ENCODE data around the gene PKIG. TPM values are rescaled to one million over a fixed set of nuclear protein-coding genes. Genes with fewer than 3 reads are reported as not detected.
"Not testable (repeated sequence)": the region's sequence is repeated elsewhere in the genome, so short reads cannot be mapped to it uniquely, and the experiment has no call there.

Gene PKIG
- total RNA-seq, 2 experiments from 2014 or later = 4.5 to 4.6 TPM

- ChIA-PET POLR2A (no interaction called here), CTCF (interaction anchor here (0.6 to 3.3 kb wide), 4 partner anchors 12 to 441 kb away, joined by 3 to 20 read pairs (median 4); partner anchors contain the start of gene OSER1)
- H3K4me3 Mint-ChIP-seq = peak overlapping the region; percentile 78
- no peaks in the 10 kb centered on the region for H3K27me3 Mint-ChIP-seq
- peaks cover 2% of the 10 kb centered on the region for H3K9me3 Mint-ChIP-seq (ENCODE audit: low read depth)
- H3K4me1 Mint-ChIP-seq = peaks cover 55% of the 10 kb centered on the region
- ATAC-seq (no peak), DNase-seq (no peak)
- peaks cover 3% of the 10 kb centered on the region for H3K36me3 Mint-ChIP-seq (ENCODE audit: low read depth)
- no peak overlapping the region for H3K27ac Mint-ChIP-seq
- intact Hi-C loops (cut with DNase I, micrococcal nuclease) = loop anchor here in 1 of 2 experiments (1.0 to 5.0 kb wide), 4 partner anchors 129 to 441 kb away; partner anchors contain the start of genes FITM2, OSER1, SERINC3 and TTPAL
These were observed 69.0 kb downstream of the PKIG start for GRCh38 chr20:44651434-44651683.

GRCh38 chr20:44651684-44652423 lies 69.5 kb downstream of the PKIG start, which contains the start of gene ADA:
ADA (minus strand) TSS chr20:44651699; CDS start chr20:44651607, 92 bp downstream.
- H3K36me3 Mint-ChIP-seq (ENCODE audit: low read depth) = peaks cover 3% of the 10 kb centered on the region
- intact Hi-C loops (cut with DNase I, micrococcal nuclease) = loop anchor here in 1 of 2 experiments (1.0 to 5.0 kb wide), 5 partner anchors 130 to 441 kb away; partner anchors contain the start of genes FITM2, OSER1, SERINC3 and TTPAL
- peaks cover 50% of the 10 kb centered on the region for H3K4me1 Mint-ChIP-seq
- no peaks in the 10 kb centered on the region for H3K27me3 Mint-ChIP-seq
- peak within 1 kb of the TSS; percentile 78 for H3K4me3 Mint-ChIP-seq
- POLR2A ChIA-PET = no interaction called here
- H3K9me3 Mint-ChIP-seq (ENCODE audit: low read depth) = peaks cover 2% of the 10 kb centered on the region
- DNase-seq = peak; percentile 65
- peak; percentile 48 for ATAC-seq
- peak within 1 kb of the TSS; percentile 89 for H3K27ac Mint-ChIP-seq
- CTCF ChIA-PET = interaction anchor here (1.1 to 3.3 kb wide), 3 partner anchors 12 to 441 kb away, joined by 3 to 20 read pairs (median 4); partner anchors contain the start of gene OSER1

GRCh38 chr20:44653546-44653945 lies 71.2 kb downstream of the PKIG start:
- POLR2A ChIA-PET = no interaction called here
- Mint-ChIP-seq H3K27ac (no peak overlapping the region), H3K36me3 (ENCODE audit: low read depth) (peaks cover 3% of the 10 kb centered on the region), H3K27me3 (no peaks in the 10 kb centered on the region), H3K9me3 (ENCODE audit: low read depth) (peaks cover 2% of the 10 kb centered on the region), H3K4me3 (peak overlapping the region; percentile 78), H3K4me1 (peaks cover 34% of the 10 kb centered on the region)
- no peak for ATAC-seq
- intact Hi-C loops (cut with DNase I, micrococcal nuclease) = loop anchor here in 1 of 2 experiments (2.0 to 5.0 kb wide), 2 partner anchors 317 to 341 kb away; partner anchors contain the start of gene FITM2
- no peak for DNase-seq
- CTCF ChIA-PET = interaction anchor here (0.6 to 1.2 kb wide), 4 partner anchors 10 to 438 kb away, joined by 3 to 7 read pairs (median 3); no protein-coding TSS in a partner anchor

- H3K9me3 Mint-ChIP-seq (ENCODE audit: low read depth); H3K27me3 Mint-ChIP-seq; H3K4me3 Mint-ChIP-seq; DNase-seq; H3K36me3 Mint-ChIP-seq (ENCODE audit: low read depth); ATAC-seq; CTCF ChIA-PET; H3K27ac Mint-ChIP-seq; POLR2A ChIA-PET: not testable (repeated sequence)
- H3K4me1 Mint-ChIP-seq = peaks cover 27% of the 10 kb centered on the region
- intact Hi-C loops (cut with DNase I, micrococcal nuclease) = loop anchor here in 1 of 2 experiments (5.0 kb wide), 1 partner anchor 342 kb away; the partner anchor contains the start of gene FITM2
These were observed 71.8 kb downstream of the PKIG start for GRCh38 chr20:44654210-44654609.

GRCh38 chr20:44656448-44656847 lies 74.1 kb downstream of the PKIG start:
- ChIA-PET POLR2A (no interaction called here), CTCF (interaction anchor here (1.5 to 2.0 kb wide), 2 partner anchors 27 to 29 kb away, joined by 4 to 7 read pairs; no protein-coding TSS in a partner anchor)
- intact Hi-C loops (cut with DNase I, micrococcal nuclease) = no loop called here
- Mint-ChIP-seq H3K4me3 (no peak overlapping the region), H3K36me3 (ENCODE audit: low read depth) (no peaks in the 10 kb centered on the region), H3K9me3 (ENCODE audit: low read depth) (peaks cover 2% of the 10 kb centered on the region), H3K27ac (no peak overlapping the region), H3K4me1 (peaks cover 12% of the 10 kb centered on the region), H3K27me3 (no peaks in the 10 kb centered on the region)
- DNase-seq = no peak
- ATAC-seq = no peak

DNA sequence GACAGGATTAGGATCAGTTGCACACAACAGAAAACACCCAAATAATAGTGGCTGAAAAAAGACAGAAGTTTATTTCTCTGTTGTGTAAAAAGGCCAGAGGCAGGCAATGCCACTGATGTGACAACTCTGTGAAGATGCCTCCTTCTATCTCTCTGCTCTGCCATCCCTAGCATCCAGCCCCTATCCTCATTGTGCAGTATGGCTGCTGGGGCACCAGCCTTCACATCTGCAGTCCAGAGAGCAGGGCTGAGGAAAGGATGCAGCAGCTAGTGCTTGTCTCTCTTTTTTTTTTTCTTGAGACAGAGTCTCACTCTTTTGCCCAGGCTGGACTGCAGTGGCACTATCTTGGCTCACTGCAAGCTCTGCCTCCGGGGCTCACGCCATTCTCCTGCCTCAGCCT lies 75.5 kb downstream of the PKIG start:
- Mint-ChIP-seq H3K36me3 (ENCODE audit: low read depth) (no peaks in the 10 kb centered on the region), H3K4me3 (no peak overlapping the region), H3K27me3 (no peaks in the 10 kb centered on the region), H3K27ac (no peak overlapping the region), H3K9me3 (ENCODE audit: low read depth) (peaks cover 2% of the 10 kb centered on the region), H3K4me1 (peaks cover 8% of the 10 kb centered on the region)
- intact Hi-C loops (cut with DNase I, micrococcal nuclease) = loop anchor here in 1 of 2 experiments (1.0 kb wide), 1 partner anchor 12 kb away; no protein-coding TSS in a partner anchor
- POLR2A ChIA-PET = no interaction called here
- CTCF ChIA-PET = no interaction called here
- DNase-seq (no peak), ATAC-seq (no peak)

GRCh38 chr20:44658810-44659209 lies 76.4 kb downstream of the PKIG start:
- intact Hi-C loops (cut with DNase I, micrococcal nuclease) = no loop called here
- Mint-ChIP-seq H3K27me3 (no peaks in the 10 kb centered on the region), H3K36me3 (ENCODE audit: low read depth) (no peaks in the 10 kb centered on the region), H3K4me3 (no peak overlapping the region), H3K9me3 (ENCODE audit: low read depth) (no peaks in the 10 kb centered on the region), H3K27ac (no peak overlapping the region), H3K4me1 (peaks cover 2% of the 10 kb centered on the region)
- ChIA-PET POLR2A (no interaction called here), CTCF (interaction anchor here (0.6 kb wide), 1 partner anchor 33 kb away, joined by 3 read pairs; no protein-coding TSS in a partner anchor)
- DNase-seq = no peak
- ATAC-seq = no peak

- intact Hi-C loops (cut with DNase I, micrococcal nuclease) = no loop called here
- Mint-ChIP-seq H3K4me1 (peaks cover 4% of the 10 kb centered on the region), H3K27ac (no peak overlapping the region), H3K36me3 (ENCODE audit: low read depth) (no peaks in the 10 kb centered on the region), H3K9me3 (ENCODE audit: low read depth) (no peaks in the 10 kb centered on the region), H3K4me3 (no peak overlapping the region), H3K27me3 (no peaks in the 10 kb centered on the region)
- DNase-seq (no peak), ATAC-seq (no peak)
- CTCF ChIA-PET = no interaction called here
- POLR2A ChIA-PET = no interaction called here
These were observed 77.6 kb downstream of the PKIG start for GRCh38 chr20:44659931-44660330.

- no peaks in the 10 kb centered on the region for H3K27me3 Mint-ChIP-seq
- CTCF ChIA-PET = interaction anchor here (1.3 kb wide), 1 partner anchor 21 kb away, joined by 4 read pairs; no protein-coding TSS in a partner anchor
- no peak overlapping the region for H3K27ac Mint-ChIP-seq
- H3K4me1 Mint-ChIP-seq = peaks cover 4% of the 10 kb centered on the region
- POLR2A ChIA-PET = no interaction called here
- DNase-seq = no peak
- peak; percentile 30 for ATAC-seq
- H3K9me3 Mint-ChIP-seq (ENCODE audit: low read depth) = no peaks in the 10 kb centered on the region
- H3K36me3 Mint-ChIP-seq (ENCODE audit: low read depth) = no peaks in the 10 kb centered on the region
- no peak overlapping the region for H3K4me3 Mint-ChIP-seq
- intact Hi-C loops (cut with DNase I, micrococcal nuclease) = no loop called here
These were observed 78.2 kb downstream of the PKIG start for GRCh38 chr20:44660581-44660980.

DNA sequence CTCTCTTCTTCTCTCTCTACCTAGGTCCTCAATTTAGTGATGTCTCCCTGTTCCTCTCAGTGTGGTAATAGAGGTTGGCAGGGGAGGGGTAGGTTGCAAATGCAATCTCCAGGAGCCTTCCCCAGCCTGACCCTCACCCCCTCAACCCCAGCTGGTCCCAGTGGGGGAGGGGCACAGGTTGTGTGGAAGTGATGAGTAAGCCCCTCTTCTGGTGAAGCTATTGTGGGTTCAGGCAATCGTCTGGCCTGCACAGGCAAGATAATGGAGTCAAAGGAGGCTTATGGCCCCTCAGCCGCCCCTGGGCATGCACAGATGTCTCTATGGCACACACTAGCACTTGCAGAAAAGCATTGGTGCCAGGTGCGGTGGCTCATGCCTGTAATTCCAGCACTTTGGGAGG lies 79.9 kb downstream of the PKIG start:
- CTCF ChIA-PET = no interaction called here

GRCh38 chr20:44664131-44664530 lies 81.8 kb downstream of the PKIG start:
- H3K9me3 Mint-ChIP-seq (ENCODE audit: low read depth) = no peaks in the 10 kb centered on the region
- peaks cover 4% of the 10 kb centered on the region for H3K4me1 Mint-ChIP-seq
- no peaks in the 10 kb centered on the region for H3K27me3 Mint-ChIP-seq
- H3K36me3 Mint-ChIP-seq (ENCODE audit: low read depth) = no peaks in the 10 kb centered on the region
- ChIA-PET POLR2A (no interaction called here), CTCF (interaction anchor here (0.6 to 0.9 kb wide), 4 partner anchors 8 to 284 kb away, joined by 3 to 5 read pairs (median 4); partner anchors contain the start of gene ADA)
- no peak overlapping the region for H3K27ac Mint-ChIP-seq
- ATAC-seq = no peak
- no peak overlapping the region for H3K4me3 Mint-ChIP-seq
- no peak for DNase-seq
- intact Hi-C loops (cut with DNase I, micrococcal nuclease) = no loop called here

More for the DNA sequence above, 79.9 kb downstream of the PKIG start:
- POLR2A ChIA-PET = no interaction called here
- H3K36me3 Mint-ChIP-seq (ENCODE audit: low read depth) = no peaks in the 10 kb centered on the region
- H3K27me3 Mint-ChIP-seq = no peaks in the 10 kb centered on the region
- H3K9me3 Mint-ChIP-seq (ENCODE audit: low read depth) = no peaks in the 10 kb centered on the region
- H3K4me1 Mint-ChIP-seq = peaks cover 4% of the 10 kb centered on the region
- no peak overlapping the region for H3K4me3 Mint-ChIP-seq
- H3K27ac Mint-ChIP-seq = no peak overlapping the region
- DNase-seq (no peak), ATAC-seq (no peak)
- intact Hi-C loops (cut with DNase I, micrococcal nuclease) = no loop called here

DNA sequence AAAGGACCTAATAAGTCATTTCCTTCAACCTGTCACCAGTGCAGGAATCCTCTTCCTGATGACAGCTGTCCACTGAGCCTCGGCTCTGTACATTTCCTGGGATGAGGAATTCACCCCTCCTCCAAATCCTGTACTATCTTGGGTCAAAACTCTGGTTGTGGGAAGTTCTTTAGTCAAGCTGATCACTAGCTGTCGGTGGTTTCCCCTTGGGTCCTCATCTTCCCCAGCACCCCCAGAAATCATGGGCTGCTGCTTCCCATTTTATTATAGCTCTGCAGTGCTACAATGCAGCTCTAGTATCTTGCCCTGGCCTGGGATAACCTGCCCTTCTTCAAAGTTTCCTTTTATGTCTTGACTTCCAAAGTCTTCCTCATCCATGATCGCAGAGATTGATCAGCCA lies 83.7 kb downstream of the PKIG start:
- no peaks in the 10 kb centered on the region for H3K9me3 Mint-ChIP-seq (ENCODE audit: low read depth)
- no peak overlapping the region for H3K4me3 Mint-ChIP-seq
- CTCF ChIA-PET = interaction anchor here (1.0 to 4.7 kb wide), 3 partner anchors 17 to 81 kb away, joined by 3 to 21 read pairs (median 6); no protein-coding TSS in a partner anchor
- no peak overlapping the region for H3K27ac Mint-ChIP-seq
- ATAC-seq (no peak), DNase-seq (no peak)
- no peaks in the 10 kb centered on the region for H3K36me3 Mint-ChIP-seq (ENCODE audit: low read depth)
- H3K4me1 Mint-ChIP-seq = peaks cover 17% of the 10 kb centered on the region
- POLR2A ChIA-PET = no interaction called here
- intact Hi-C loops (cut with DNase I, micrococcal nuclease) = no loop called here
- H3K27me3 Mint-ChIP-seq = no peaks in the 10 kb centered on the region
